WTC11 (cell line): ENCODE measurements around the gene WNK3. TPM values are rescaled to one million over a fixed set of nuclear protein-coding genes. Genes with fewer than 3 reads are reported as not detected.
"Not testable (repeated sequence)": the region's sequence is repeated elsewhere in the genome, so short reads cannot be mapped to it uniquely, and the experiment has no call there.

ENCODE experiments used
- ATAC-seq: fragments of 200-7000 bp; cut with Tn5 transposase; 2 replicates; pipeline ENCODE4 v1.10.0; 2021; ENCODE audit warnings: mild to moderate bottlenecking, moderate library complexity
- CTCF ChIA-PET: fragments of 300-600 bp; sonication (Branson Sonifier 250); formaldehyde crosslinking; loops from one replicate; lab custom pipeline; 2021; ENCODE audit warnings: antibody characterized with exemption; lab: Charles Lee
- POLR2A ChIA-PET: fragments of 350-600 bp; sonication (Branson Sonifier 250); formaldehyde crosslinking; loops from one replicate; lab custom pipeline; 2021; ENCODE audit warnings: antibody characterized with exemption; lab: Charles Lee
- DNase-seq: peaks from one replicate; pipeline ENCODE4 v3.0.0; 2021; ENCODE audit warnings: low spot score
- H3K27ac Mint-ChIP-seq: 2 replicates; pipeline ENCODE4 v1.8.0; 2021; ENCODE audit warnings: mixed read lengths
- H3K27me3 Mint-ChIP-seq: 2 replicates; pipeline ENCODE4 v1.8.0; 2021; ENCODE audit warnings: low read depth, mild to moderate bottlenecking, moderate library complexity, mixed read lengths
- H3K36me3 Mint-ChIP-seq: 2 replicates; pipeline ENCODE4 v1.8.0; 2021; ENCODE audit warnings: mixed read lengths
- H3K4me1 Mint-ChIP-seq: 2 replicates; pipeline ENCODE4 v1.8.0; 2022; ENCODE audit warnings: mixed read lengths
- H3K4me3 Mint-ChIP-seq: 2 replicates; pipeline ENCODE4 v1.8.0; 2021; ENCODE audit warnings: mild to moderate bottlenecking, moderate library complexity, mixed read lengths
- H3K9me3 Mint-ChIP-seq: 2 replicates; pipeline ENCODE4 v1.8.0; 2021; ENCODE audit warnings: mixed read lengths
- AFF4 ChIP-seq: sonication (generic); formaldehyde crosslinking; IDR thresholded peaks from 2 replicates; pipeline ENCODE4 v1.8.1; 2023; ENCODE audit warnings: mild to moderate bottlenecking, missing genetic modification reagents, borderline replicate concordance
- CBFB ChIP-seq: sonication (generic); formaldehyde crosslinking; IDR thresholded peaks from 2 replicates; pipeline ENCODE4 v1.8.1; 2022; ENCODE audit warnings: mild to moderate bottlenecking, low read depth, missing genetic modification reagents
- CREB1 ChIP-seq: sonication (generic); formaldehyde crosslinking; IDR thresholded peaks from 2 replicates; pipeline ENCODE4 v1.8.0; 2023; ENCODE audit warnings: mild to moderate bottlenecking, missing genetic modification reagents
- CTCF ChIP-seq: fragments of 200-600 bp; IDR thresholded peaks from 2 replicates; pipeline ENCODE4 v1.8.0; 2022; ENCODE audit warnings: antibody characterized with exemption
- E2F4 ChIP-seq: sonication (generic); formaldehyde crosslinking; IDR thresholded peaks from 2 replicates; pipeline ENCODE4 v1.8.1; 2022; ENCODE audit warnings: low read depth, mild to moderate bottlenecking, moderate library complexity, missing genetic modification reagents, borderline replicate concordance
- FOXK1 ChIP-seq: sonication (generic); formaldehyde crosslinking; IDR thresholded peaks from 2 replicates; pipeline ENCODE4 v1.8.0; 2022; ENCODE audit warnings: mild to moderate bottlenecking, moderate library complexity, missing genetic modification reagents
- HMGA2 ChIP-seq: fragments of 250-450 bp; sonication (Bioruptor Pico); IDR thresholded peaks from 2 replicates; pipeline ENCODE4 v1.4.0; 2021; ENCODE audit warnings: mild to moderate bottlenecking, moderate library complexity
- MXD4 ChIP-seq: fragments of 250-450 bp; sonication (Bioruptor Pico); IDR thresholded peaks from 2 replicates; pipeline ENCODE4 v1.8.0; 2021; ENCODE audit warnings: mild to moderate bottlenecking, moderate library complexity, borderline replicate concordance
- MYBL2 ChIP-seq: sonication (generic); formaldehyde crosslinking; IDR thresholded peaks from 2 replicates; pipeline ENCODE4 v1.8.1; 2023; ENCODE audit warnings: mild to moderate bottlenecking, moderate library complexity, missing genetic modification reagents
- NFATC4 ChIP-seq: fragments of 250-450 bp; sonication (Bioruptor Pico); IDR thresholded peaks from 2 replicates; pipeline ENCODE4 v1.9.0; 2021; ENCODE audit warnings: mild to moderate bottlenecking
- NFYB ChIP-seq: sonication (generic); formaldehyde crosslinking; conservative IDR thresholded peaks from 2 replicates; pipeline ENCODE4 v1.8.0; 2022; ENCODE audit warnings: low read depth, missing genetic modification reagents
- SMAD4 ChIP-seq: sonication (generic); formaldehyde crosslinking; IDR thresholded peaks from 2 replicates; pipeline ENCODE4 v1.8.0; 2022; ENCODE audit warnings: mild to moderate bottlenecking, missing genetic modification reagents
- SOX15 ChIP-seq: fragments of 250-450 bp; sonication (Bioruptor Pico); IDR thresholded peaks from 2 replicates; pipeline ENCODE4 v1.9.0; 2021; ENCODE audit warnings: mild to moderate bottlenecking
- TP53 ChIP-seq: sonication (generic); formaldehyde crosslinking; IDR thresholded peaks from 2 replicates; pipeline ENCODE4 v1.8.1; 2023; ENCODE audit warnings: mild to moderate bottlenecking, missing genetic modification reagents
- ZBTB43 ChIP-seq: sonication (generic); formaldehyde crosslinking; IDR thresholded peaks from 2 replicates; pipeline ENCODE4 v1.8.1; 2023; ENCODE audit warnings: mild to moderate bottlenecking, missing genetic modification reagents
- ZSCAN18 ChIP-seq: fragments of 250-450 bp; sonication (Bioruptor Pico); IDR thresholded peaks from 2 replicates; pipeline ENCODE4 v2.1.2; 2022; ENCODE audit warnings: mild to moderate bottlenecking, moderate library complexity
- total RNA-seq: library from RNA; stranded (reverse); gene quantifications from 3 replicates; pipeline ENCODE4 v1.2.3, GENCODE V29; 2021

The WNK3 gene
- total RNA-seq, 1 experiment from 2014 or later, result 27.5 TPM

- Mint-ChIP-seq H3K36me3 (peaks cover 8% of the 10 kb centered on the region), H3K4me1 (peaks cover 29% of the 10 kb centered on the region), H3K4me3 (no peak overlapping the region), H3K9me3 (peaks cover 5% of the 10 kb centered on the region), H3K27ac (no peak overlapping the region), H3K27me3 (no peaks in the 10 kb centered on the region)
- POLR2A ChIA-PET, result no interaction called here
- no peak for TF ChIP-seq HMGA2
- no peak for TF ChIP-seq SMAD4 (CRISPR knock-in tag)
- no peak for TF ChIP-seq NFATC4 (CRISPR knock-in tag)
- no peak for TF ChIP-seq CTCF
- TF ChIP-seq AFF4 (CRISPR knock-in tag), result no peak
- no peak for TF ChIP-seq MXD4
- TF ChIP-seq ZBTB43 (CRISPR knock-in tag), result no peak
- TF ChIP-seq CREB1 (CRISPR knock-in tag), result no peak
- no peak for TF ChIP-seq MYBL2 (CRISPR knock-in tag)
- no peak for TF ChIP-seq TP53 (CRISPR knock-in tag)
- TF ChIP-seq FOXK1 (CRISPR knock-in tag), result no peak
- TF ChIP-seq SOX15 (CRISPR knock-in tag), result no peak
- no peak for TF ChIP-seq E2F4 (CRISPR knock-in tag)
- TF ChIP-seq NFYB (CRISPR knock-in tag), result no peak
- TF ChIP-seq ZSCAN18 (CRISPR knock-in tag), result no peak
- no peak for TF ChIP-seq CBFB (CRISPR knock-in tag)
- CTCF ChIA-PET, result no interaction called here
- DNase-seq (no peak), ATAC-seq (no peak)
These were observed 5.2 kb downstream of the WNK3 start for GRCh38 chrX:54352677-54353076.

GRCh38 chrX:54337383-54337782 lies 20.5 kb downstream of the WNK3 start:
- POLR2A ChIA-PET, H3K9me3 Mint-ChIP-seq: not testable (repeated sequence)

More at GRCh38 chrX:54337383-54337782, 20.5 kb downstream of the WNK3 start:
- H3K36me3 Mint-ChIP-seq, H3K27ac Mint-ChIP-seq, H3K4me3 Mint-ChIP-seq, H3K4me1 Mint-ChIP-seq, CTCF ChIA-PET, ATAC-seq, DNase-seq, H3K27me3 Mint-ChIP-seq: not testable (repeated sequence)
